ENCODE results near the gene EGLN2. TPM values are rescaled to one million over a fixed set of nuclear protein-coding genes. Genes with fewer than 3 reads are reported as not detected.
"Not testable (repeated sequence)": the region's sequence is repeated elsewhere in the genome, so short reads cannot be mapped to it uniquely, and the experiment has no call there.

Gene EGLN2
- polyA plus RNA-seq, 1 donor: 46.1 TPM

DNA sequence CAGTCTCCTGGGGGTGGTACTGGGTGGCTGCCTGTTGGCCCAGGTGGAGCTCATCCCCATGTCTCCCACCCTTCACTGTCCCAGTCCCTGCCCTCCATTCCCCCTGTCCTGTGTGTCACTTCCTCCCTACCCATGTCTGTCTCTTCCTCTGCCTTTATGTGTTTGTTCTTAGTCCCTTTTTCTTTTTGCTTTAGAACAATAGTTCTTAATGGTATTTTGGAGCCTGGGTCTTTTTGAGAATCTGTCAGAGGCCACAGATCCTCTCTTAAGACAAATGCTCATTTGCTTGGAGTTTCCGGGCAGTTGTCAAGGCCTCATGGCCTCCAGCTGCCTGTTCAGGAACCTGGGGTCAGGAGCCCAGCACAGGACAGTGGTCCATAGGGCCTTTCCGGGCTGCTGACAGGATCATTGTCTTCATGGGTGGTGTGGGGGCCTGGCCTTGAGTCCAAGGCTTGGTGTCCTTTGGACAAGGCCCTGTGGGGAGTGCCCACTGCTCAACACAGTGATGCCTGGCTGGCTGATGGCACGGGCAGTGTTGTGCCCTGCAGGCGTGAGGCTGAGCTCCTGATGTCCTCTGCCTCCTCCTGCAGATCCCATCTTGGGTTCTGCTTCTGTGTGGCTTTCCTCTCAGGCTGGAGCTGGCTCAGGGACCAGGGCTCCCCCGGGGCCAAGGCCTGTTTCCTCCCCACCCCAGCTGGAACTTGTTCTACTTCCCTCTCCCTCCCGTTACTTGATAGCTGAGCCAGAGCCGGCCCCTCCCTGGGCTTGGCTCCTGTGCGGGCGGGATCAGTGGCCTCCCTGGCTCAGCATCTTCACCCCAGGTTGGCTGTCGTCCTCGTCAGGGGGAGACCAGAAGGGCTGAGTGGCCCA, 3.5 kb downstream of the EGLN2 start:
- no peak for DNase-seq

DNA sequence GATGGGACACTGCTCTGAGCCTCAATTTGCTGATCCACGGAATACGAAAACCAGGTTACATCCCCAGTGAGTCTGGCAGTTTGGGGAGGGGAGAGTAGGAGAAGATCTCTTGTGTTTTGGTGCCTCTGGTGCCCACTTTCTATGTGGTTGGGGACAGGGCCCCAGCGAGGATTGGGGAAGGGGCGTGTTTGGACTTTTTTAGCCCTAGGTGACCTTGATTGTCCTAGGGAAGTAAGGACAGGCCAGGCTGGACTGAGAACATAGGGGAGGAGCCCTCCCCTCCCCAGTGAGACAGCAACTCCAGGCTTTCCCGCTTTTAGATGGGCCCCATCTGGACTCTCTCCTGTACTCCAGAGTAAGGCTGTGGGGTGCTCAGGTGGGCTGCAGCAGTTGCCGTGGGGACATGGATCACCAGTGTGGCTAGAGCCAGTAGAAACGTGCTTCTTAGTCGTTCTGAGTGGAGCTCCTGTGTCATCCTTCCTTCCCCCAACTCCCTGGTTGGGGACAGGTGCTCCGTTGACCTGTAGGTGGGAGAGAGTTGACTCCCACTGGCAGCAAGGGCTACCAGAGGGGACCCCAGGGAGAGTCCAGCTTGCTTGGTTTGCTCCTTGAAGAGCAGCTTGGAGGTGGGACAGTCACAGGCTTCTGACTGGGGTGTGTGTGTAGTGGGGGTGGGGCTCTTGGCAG, 4.3 kb downstream of the EGLN2 start:
- DNase-seq: no peak

DNA sequence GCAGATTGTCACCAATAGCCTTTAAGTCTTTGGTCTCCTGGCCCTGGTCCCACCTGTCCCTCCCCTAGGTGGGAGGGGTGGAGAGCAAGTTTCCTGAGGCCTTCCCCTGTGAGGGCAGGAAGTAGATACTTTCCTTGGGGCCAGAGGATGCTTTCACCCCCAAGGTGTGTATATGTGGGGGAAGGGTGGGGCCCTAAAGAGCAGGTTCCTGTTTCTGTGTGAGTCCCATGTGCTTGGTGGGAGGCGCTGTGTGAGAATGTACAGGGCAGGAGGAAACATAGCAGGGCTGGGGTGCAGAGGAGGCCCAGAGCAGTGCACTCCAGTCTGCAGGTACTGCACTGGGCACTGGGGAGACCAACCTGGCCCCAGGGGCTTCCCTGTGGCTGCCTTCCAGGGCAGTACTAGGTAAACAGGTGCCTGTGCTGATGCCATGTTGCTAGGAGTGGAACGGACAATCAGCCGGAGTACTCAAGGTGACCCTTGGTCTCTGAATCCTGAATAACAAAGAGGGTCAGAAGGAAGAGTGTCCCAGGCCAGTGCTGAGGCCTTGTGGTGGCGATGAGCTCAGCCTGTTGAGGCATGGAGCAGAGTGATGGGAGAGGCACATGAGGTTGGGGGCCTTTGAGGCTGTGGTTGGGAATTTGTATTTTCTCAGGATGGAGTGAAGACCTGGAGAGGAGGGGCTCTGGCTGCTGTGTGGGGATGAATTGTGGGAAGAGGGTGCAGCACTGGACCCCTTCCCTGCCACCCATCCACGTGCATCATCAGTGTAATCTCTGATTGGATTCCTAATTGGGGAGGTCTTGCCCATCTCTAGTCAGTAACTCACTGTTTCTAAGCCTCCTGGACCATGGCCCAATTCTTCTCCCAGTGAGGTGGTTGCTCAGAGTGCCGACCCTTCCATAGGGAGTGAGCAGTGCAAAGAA, 5.1 kb downstream of the EGLN2 start:
- DNase-seq: no peak

DNA sequence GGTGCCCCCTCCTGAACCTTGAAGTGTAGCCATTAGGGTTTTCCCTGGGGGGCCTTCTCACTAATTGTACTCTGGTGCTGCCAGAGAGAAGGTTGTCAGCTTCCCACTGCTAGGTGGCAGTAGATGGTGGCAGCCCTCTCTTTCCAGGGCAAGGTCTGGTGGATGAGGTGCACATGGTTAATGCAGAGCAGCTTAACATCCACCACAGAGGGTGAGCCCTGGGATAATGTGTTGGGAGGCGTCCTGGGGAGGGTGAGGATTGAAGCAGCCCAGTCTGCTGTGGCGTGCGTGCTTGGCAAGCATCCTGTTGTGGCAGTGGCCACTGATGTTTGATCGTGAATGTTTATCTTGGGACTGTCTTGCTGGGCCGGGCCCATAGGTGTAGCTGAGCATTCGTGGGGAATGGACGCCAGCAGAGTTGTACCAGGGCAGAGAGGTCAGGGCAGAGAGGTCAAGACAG, 5.8 kb downstream of the EGLN2 start:
- DNase-seq: no peak

DNA sequence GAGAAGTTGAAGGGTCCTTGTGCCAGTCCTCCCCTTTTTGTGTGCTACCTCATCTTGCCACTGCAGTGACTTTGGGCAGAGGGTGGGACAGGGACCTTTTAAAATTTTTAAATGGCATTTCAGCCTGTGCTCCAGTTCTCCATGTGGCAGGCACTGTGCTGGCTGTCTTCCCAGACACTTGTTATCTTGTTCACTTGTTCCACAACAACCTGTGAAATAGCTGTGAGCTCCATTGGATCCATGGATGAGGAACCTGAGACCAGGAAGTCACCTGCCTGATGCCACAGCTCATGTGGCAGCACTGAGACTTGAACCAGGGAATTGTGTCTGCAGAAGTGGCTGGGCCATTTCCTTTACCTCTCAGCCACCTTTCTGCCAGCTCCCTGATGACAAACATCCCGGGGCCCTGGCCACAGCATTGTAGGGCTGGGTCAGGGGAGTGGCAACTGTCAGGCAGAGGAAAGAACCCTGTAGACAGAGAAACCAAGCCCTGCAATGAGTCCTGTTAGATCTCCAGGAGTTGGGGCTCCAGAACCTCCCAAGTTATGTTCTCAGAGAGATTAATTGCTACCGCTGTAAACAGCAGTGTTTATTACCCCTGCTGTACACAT, 6.4 kb downstream of the EGLN2 start:
- DNase-seq: no peak

DNA sequence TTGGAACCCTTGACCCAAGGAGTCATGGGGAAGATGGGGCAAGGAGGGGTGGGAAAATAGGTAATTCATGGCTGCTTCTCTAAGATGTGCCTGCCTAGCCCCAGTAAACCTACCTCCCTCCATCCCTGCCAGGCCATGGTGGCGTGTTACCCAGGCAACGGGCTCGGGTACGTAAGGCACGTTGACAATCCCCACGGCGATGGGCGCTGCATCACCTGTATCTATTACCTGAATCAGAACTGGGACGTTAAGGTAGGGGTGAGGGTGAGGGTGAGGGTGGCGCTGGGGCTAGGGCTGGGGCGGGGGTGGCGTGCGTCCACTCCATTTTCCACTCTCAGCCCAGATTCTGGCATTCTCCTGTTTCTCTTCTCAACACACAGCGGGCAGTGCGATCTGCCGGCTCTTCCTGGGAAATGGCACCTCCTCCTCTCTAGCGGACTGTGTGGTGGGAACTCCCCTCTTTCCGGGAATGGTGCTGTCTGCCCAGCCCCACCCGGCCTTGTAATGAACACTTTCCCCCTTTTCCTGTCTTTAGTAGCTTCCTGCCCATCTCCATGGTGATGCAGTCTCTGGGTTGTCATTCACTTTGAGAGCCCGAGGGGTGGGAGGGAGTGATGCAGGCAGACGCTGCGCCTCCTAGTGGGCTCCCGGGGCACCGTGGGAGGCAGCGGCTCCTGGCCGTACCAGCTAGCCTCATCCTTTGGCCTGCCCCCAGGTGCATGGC, 7.6 kb downstream of the EGLN2 start:
- DNase-seq: peak; percentile 86

DNA sequence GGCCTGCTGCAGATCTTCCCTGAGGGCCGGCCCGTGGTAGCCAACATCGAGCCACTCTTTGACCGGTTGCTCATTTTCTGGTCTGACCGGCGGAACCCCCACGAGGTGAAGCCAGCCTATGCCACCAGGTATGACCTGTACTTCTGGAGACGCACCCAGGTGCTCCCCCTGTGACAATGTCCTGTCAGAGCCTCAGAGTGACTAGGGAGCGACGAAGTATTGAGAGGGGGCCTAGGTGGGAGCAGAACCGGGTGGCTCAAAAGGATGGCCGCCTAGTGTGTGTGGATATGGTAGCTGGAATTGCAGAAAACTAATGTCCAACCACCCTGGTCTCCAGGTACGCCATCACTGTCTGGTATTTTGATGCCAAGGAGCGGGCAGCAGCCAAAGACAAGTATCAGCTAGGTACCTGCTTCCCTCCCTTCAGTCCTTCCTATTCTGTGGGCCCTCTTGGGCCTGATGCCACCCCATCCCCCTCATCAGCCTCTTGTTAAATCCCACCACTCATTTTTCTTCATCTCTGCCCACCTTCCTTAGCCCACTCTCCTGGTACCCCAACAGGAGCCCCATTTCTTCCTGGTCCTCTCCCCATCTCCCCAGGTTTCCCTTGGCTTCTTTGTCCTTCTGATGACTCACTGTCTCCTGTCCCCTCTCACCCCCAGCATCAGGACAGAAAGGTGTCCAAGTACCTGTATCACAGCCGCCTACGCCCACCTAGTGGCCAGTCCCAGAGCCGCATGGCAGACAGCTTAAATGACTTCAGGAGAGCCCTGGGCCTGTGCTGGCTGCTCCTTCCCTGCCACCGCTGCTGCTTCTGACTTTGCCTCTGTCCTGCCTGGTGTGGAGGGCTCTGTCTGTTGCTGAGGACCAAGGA, 8.4 kb downstream of the EGLN2 start:
- no peak for DNase-seq

DNA sequence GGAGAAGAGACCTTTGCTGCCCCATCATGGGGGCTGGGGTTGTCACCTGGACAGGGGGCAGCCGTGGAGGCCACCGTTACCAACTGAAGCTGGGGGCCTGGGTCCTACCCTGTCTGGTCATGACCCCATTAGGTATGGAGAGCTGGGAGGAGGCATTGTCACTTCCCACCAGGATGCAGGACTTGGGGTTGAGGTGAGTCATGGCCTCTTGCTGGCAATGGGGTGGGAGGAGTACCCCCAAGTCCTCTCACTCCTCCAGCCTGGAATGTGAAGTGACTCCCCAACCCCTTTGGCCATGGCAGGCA, 9.0 kb downstream of the EGLN2 start:
- no peak for DNase-seq

DNA sequence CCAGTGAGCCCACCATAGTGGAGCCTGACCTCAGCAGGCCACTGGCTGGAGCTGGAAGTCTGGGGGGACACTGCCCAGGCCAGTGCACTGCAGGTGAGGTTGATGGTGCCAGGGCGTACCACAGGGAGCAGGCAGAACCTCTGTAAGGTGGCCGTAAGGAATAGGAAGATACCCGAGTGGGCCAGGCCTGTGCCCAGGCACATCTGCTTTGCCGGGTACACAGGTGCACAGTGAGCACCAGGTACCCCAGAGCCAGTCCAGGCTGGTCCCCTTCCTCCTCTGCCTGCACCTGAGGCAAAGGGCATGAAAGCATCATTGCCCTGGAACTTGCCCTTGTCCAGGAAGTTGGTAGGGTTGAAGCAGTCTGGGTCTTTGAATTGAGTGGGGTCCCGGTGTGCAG, 9.5 kb downstream of the EGLN2 start:
- DNase-seq: no peak

DNA sequence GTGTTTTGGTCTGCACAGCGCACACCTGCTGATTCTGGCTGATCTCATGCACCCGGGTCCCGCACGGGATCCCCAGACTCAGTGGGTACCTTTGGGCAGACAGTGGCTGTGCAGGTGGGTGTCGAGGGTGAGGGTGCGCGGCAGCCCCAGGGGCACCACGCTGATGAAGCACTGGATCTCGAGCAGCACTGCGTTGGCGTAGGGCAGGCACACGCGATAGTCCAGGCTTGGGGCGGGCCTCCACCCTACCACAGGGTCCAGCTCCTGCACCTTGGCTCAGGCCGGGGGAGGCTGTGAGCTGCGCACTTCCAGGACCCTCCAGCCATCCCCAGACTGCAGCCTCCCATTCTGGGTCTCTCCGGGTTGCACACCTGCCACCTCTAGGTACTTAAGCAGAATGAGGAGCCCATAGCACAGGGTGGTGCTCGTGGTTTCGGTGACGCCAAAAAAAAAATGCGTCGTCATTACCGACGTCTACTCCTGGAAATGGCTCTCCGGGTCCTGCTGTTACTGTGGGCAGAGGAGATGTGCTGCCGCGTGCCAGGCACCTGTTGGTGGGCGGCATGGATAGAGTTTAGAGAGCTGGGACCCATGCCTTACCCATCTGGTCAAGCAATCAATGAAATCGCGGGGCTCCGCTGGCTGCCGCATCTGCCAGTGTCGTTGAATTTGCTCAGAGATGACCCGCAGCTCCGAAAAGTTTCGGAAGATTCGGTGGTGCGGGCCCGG, 10.5 kb downstream of the EGLN2 start:
- DNase-seq: no peak

DNA sequence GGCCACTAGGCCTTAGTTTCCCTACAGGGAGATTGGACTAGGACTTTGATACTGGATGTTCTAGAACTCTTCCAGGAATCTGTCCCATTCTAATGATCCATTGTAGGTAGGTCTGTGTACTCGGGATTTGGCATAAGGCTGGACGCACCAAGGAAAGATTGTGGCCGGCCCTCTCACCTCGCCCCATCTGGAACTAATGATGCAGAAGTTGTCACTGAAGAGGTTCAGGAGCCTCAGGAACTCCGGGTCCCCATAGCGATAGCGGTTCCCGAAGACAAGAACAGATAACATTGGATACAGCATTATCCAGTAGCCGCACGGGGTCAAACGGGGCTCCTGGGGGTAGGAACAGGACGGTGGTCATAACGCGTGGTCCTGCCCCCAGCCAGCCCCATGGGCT, 11.2 kb downstream of the EGLN2 start:
- no peak for DNase-seq

DNA sequence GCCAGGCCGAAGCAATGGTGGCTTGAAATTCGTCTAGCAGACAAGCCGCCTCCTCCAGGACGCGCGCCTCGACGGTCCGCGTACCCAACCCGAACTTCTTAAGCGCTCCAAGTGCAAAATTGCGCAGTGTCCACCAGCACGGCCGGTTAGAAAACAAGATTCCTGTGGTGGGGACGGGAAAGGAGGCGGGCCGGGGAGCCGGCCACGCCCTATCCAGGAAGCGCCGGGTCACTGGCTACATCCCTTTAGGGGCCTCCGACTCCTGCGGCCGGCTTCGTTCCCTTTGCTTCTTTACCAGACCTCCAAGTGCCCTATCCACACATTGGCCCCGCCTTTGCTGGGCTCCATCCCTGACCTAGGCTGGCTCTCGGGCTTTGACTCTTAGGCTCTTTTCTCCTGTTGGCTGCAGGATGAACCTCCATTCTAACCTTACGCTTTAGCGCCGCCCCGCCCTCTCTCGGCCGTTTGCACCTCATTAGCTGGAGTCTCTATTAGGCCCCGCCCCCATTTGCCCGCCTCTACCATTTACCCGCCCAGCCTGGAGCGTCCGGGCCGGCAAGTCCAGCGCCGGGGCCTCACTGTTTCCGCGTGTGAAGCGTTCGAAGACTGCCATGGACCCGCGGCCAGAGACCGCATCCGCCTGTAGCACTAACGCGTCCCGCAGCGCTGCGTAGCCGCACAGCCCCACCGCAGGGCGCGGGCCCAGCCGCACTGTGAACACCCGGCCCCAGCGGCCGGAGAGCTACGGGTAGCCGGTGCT, 11.8 kb downstream of the EGLN2 start:
- peak; percentile 73 for DNase-seq

DNA sequence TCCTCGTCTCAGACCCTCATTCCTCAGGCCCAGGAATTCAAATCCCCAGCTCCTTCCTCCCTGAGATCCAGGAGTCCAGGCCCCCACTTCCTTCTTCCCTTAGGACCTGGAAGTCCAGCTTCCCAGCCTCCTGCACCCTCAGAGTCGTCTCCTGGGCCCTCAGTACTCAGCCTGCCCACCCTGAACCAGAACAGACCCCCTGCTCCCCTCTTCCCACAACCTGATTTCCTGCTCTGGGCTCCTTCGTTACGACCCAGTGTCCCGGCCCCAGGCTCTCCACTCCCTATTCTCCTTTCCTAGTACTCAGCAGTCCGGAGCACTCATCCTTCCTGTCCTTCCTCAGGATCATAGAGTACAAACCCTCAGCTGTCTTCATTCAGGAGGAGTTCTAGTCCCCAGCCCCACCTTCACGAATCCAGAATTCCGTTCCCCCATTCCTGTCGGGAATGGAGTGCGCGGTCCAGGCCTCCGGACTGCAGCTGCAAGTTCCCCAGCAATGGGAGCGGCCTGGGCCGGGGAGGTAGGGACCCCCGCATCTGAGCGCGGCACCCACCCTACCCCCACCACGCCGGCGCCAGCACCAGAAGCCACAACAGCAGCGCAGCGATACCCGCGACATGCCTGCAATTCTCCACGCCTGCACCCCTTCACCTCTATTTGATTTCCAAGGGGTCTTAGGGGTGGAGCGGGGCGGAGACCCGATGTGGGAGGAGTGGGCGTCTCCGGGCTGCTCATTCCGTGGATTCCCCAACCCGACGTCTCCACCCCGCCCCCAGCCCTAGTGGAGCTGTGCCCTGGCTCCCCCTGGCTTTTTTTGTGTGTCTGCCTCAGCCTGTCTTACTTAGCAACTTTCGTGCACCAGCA, 12.7 kb downstream of the EGLN2 start:
- DNase-seq: no peak

DNA sequence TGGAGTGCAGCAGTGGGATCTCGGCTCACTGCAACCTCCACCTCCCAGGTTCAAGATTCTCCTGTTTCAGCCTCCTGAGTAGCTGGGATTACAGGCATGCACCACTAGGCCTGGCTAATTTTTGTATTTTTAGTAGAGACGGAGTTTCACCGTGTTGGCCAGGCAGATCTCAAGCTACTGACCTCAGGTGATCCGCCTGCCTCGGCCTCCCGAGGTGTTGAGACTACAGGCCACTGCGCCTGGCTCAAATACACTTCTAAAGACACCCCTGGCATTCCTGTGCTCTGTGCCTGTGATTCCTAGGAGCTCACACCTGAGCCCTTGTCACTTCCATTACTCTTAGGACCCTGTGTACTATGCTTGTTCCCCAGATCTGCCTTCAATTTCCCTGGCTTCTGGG, 13.6 kb downstream of the EGLN2 start:
- DNase-seq: not testable (repeated sequence)

DNA sequence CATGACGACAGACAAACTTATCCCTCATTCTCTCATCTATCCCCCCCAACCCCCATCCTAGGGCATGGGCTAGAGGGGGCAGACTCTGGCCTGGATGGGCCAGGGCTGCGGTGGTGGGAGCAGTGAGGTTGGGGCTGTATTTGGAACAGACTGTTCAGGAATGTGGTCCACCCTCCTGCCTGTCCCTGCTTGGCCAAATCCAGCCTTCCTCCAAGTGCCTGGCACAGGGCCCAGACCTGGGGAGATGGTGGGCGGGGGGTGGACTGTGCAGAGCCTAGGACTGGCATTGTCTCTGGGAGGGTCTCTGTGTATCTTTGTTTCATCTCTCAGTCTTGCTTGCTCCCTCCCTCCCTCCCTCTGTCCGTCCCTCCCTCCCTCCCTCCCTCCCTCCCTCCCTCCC, 14.2 kb downstream of the EGLN2 start:
- DNase-seq: no peak

DNA sequence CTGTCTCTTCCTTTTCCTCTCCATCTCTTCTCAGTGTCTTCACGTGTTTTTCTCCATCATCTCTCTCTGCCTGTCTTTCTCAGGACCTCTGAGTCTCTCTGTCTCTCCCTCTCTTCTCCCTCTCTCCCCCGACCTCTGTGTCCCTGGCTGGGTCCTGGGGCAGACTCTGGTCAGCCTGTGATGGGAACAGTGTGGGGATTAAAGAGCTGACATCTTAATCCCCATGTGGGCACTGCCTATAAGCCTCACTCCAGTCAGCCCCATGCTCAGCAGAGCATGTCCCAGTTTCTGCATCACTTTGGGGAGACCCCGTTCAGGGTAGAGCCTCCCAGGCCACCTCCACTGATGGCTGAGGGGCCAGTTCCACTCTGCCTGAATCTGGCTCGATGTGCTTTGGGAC, 16.2 kb downstream of the EGLN2 start:
- no peak for DNase-seq

DNA sequence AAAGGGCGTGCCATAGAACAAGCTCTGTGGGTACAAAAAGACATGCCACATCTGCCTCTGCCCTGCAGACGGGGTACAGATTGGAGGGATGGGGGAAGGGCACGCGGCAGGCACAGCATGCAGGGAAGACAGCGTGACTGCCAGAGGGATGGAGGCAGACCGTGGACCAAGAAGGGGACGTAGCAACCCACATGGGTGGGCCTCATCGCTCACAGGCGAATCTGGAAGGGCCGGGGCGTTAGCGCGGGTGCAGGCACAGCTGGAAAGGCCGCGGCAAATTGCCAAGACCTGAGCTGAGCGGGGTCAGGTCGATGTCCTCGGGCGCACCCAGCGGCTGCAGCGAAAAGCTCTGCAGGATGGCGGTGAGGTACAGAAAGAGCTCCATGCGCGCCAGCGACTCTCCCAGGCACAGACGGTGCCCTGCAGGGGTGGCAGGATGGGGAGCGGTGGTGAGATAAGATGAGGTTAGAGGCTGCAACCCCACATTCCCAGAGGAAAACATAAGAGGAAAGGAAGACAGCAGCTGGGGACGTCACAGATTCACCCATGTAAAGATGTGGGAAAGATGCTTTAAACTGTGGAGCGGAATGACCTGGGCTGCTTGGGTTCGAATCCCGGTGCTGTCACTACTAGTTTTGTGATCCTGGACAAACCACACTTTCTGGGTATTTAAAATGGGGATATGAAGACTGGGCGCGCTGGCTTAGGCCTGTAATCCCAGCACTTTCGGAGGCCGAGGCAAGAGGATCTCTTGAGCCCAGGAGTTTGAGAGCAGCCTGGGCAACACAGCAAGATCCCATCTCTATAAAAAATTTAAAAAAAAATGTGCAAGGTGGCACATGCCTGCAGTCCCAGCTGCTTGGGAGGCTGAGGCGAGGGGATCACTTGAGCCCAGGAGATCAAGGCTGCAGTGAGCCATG, 19.7 kb downstream of the EGLN2 start:
- peak; percentile 74 for DNase-seq
